NCI-H187 treated with DMSO at 0.1 percent for 48 hours (cell line): ENCODE measurements around the gene CD28.
"Not testable (repeated sequence)": the region's sequence is repeated elsewhere in the genome, so short reads cannot be mapped to it uniquely, and the experiment has no call there.

Experiments used
- DNase-seq: peaks from one replicate; lab custom pipeline; 2025; lab: John Stamatoyannopoulos, UW

CD28 gene

DNA sequence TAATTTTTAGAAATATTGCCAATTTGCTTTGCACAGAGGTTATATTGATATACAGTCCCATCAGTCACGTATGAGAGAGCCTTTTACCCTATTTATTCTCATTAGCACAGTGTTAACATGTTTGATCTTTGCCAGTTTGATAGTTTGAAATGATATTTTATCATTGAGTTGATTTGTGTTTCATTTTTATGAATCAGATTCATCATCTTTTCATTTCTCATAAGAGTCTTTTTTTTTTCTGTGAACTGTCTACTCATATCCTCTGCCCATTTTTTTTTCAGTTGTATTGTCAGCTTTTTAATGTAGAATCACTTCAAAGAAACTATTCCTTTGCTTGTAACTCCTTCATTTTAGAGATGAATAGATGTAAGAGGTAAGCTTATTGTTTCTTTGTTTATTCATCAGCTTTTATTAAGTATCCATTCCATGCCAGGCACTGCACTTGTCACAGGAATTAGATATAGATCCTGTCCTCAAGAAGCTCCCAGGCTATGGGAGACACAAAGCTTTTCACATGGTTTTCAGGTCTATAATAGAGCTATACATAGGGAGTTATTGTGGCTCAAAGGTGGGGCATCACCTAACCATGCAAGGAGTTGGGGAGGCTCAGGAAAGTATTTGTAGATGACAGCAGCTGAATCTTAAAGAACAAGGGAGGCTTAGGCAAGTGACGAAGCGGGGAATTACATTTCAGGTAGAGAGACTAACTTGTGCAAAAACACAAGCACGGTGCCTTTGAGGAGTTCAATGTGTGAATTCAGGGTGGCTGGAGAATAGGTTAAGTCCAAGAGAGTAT lies 42.1 kb downstream of the CD28 start:
- DNase-seq: no peak

DNA sequence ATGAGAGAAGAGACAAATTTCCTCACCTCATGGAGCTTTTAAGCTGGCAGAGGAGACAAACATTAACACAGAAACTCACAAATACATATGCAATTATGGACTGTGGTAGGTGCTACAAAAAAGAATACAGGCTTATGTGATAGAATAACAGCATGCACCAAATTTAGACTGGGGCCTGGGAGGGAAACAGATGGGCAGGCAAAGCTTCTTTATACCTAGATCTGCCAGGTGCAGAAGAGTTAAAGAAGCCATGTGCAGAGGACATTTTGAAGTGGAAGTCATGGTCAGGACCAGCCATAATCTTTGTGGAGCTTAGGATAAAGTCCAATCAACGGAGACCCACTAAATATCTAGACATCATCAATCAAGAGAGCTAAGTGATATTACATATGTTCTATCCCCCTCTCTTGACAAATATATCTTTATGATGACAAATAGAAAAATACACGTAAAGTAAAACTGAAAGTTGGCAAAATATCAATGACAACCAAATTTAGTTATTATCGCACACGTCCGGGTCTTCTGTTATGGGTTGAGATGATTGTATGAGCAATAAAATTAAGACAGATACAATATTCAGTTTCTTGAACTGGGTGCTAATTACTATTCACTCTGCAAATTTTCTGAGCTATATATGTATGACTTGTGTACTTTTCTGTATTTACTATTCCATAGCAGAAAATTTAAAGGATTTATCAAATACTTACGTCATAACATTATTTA lies 44.1 kb downstream of the CD28 start:
- DNase-seq: no peak

- no peak for DNase-seq
Measured at GRCh38 chr2:203751685-203752271, 45.3 kb downstream of the CD28 start.

DNA sequence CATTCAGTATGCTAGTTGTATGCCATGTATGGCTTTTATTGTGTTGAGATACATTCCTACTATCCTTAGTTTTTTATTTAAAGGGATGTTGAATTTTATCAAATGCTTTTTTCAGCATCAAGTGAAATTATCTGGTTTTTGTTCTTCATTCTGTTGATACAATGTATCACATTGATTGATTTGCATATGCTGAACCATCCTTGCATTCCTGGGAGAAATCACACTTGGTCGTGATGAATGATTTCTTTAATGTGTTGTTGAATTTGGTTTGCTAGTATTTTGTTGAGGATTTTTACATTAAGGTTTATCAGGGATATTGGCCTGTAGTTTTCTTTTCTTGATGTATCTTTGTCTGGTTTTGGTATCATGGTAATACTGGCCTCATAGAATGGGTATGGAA lies 49.7 kb downstream of the CD28 start:
- DNase-seq: no peak

GRCh38 chr2:203758841-203759689 lies 52.6 kb downstream of the CD28 start:
- no peak for DNase-seq

- no peak for DNase-seq
Measured at GRCh38 chr2:203759690-203760365, 53.4 kb downstream of the CD28 start.

- no peak for DNase-seq
Measured at GRCh38 chr2:203761121-203761520, 54.7 kb downstream of the CD28 start.

- no peak for DNase-seq
Measured at GRCh38 chr2:203763241-203763937, 57.0 kb downstream of the CD28 start.

DNA sequence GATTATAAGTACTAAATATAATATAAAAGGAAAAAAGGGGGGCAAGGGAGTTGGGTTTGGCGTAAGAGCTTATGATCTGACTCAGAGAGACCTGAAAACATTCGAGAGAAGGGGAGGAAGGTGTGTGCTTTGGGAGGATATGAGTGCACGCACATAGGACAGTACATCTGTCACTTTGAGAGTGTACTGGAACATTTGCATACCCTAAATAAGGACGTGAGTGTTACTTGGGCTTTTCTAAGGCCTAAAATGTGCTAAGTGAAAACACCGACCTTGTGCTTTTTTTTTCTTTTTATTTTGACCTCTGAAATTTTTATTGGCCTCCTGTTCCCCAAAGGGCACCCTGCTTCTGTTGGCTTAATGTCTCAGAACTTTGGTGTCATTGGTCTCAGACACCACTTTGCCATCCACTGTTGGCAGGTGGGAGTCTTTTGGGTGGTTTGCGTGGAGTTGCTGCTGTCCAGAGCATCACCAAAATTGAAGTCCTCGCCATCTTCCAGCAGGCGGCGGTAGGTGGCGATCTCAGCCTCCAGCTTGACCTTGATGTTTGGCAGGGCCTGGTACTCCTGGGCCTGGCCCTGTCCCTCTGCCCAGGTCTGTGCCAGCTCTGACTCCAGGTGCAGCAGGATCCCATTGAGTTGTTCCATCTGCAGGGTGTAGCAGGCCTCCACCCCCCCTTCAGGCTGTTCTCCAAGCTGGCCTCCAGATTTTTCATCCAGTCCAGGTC lies 57.7 kb downstream of the CD28 start:
- no peak for DNase-seq

DNA sequence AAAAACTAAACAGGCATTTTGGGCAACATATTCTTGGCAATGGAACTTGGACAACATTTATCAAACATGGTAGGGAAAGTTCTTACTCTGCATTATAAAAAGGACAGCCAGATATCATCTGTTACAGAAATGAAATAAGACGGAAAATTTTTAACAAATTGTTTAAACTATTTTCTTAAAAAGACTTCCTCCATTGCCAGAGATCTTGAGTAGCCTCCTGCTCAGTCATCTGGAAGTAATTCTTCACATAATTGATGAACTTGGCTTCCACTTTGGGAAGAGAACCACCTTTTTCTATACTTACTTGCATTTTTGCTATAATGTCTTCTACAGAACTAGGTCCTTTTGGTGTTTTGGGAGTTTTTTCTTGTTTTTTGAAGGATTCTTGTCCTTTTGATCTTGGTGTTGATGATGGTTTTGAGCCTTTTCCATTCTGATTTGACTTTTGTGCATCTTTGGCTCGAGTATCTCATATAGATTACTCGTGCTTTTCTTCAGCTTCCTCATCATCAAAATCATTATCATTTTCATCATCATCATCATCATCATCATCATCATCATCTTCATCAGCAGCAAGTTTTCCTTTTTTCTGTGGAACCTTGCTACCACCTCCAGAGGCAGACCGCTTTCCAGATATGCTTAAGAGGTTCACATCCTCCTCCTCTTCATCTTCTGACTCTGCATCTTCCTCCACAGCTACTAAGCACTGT lies 66.2 kb downstream of the CD28 start:
- no peak for DNase-seq

DNA sequence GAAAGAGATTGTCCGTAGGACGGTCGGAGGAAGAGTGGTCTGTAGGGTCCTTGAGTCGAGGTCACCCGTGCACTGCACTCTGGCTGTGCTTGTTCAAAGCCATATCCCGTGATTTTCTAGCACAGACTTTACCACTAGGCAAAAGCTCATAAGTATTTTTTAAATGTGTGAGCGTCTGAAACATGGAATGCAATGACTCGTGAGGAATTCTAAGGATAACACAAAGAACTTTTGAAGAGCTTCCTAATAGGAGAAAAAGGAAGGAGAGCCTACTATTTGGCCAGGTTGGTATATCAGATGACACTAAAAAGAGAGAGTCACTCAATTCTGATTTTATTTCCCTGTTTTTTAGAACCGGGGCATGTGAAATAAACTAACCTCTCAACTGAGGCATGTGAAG lies 68.3 kb downstream of the CD28 start:
- no peak for DNase-seq

DNA sequence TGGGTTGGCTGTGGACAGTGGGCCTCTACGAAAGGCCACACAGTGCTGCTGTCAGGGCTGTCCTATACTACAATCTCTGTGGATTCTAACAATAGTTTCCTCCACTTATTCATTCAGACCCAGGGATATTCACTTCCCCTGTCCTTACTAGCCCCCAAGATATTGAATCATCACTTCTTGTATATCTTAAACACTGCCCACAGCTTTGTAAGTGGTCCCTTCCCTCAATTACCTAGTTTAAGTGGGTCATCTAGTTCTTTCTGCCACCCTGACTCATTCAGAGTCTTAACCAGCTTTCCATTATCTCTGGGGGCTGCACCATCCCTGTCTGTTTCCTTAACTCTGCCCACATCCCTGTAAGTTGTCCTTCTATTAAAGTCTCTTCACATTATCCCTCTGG lies 69.2 kb downstream of the CD28 start:
- no peak for DNase-seq

- DNase-seq: no peak
Measured at GRCh38 chr2:203777030-203777429, 70.6 kb downstream of the CD28 start.

- DNase-seq: not testable (repeated sequence)
Measured at GRCh38 chr2:203779477-203780073, 73.1 kb downstream of the CD28 start.

DNA sequence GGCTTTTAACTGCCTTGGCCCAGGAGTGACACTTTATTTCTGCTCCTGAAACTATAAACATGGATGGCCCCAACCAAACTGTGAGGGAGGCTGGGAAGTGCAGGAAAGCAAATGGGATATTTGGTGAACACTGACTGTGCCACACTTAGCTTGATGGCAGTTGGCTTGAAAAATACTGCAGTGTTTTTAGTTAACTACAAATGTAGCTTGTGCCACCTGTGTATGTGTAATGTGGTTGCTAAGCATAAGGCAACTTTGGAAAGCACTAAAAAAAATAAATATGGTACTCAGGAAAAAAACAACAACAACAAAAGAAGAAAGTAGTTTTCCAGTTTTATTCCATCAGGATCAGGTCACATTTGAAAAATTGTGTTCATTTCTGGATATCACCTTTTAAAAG lies 73.8 kb downstream of the CD28 start:
- no peak for DNase-seq

GRCh38 chr2:203781151-203781550 lies 74.7 kb downstream of the CD28 start:
- DNase-seq: no peak

GRCh38 chr2:203782262-203782976 lies 76.0 kb downstream of the CD28 start:
- no peak for DNase-seq

DNA sequence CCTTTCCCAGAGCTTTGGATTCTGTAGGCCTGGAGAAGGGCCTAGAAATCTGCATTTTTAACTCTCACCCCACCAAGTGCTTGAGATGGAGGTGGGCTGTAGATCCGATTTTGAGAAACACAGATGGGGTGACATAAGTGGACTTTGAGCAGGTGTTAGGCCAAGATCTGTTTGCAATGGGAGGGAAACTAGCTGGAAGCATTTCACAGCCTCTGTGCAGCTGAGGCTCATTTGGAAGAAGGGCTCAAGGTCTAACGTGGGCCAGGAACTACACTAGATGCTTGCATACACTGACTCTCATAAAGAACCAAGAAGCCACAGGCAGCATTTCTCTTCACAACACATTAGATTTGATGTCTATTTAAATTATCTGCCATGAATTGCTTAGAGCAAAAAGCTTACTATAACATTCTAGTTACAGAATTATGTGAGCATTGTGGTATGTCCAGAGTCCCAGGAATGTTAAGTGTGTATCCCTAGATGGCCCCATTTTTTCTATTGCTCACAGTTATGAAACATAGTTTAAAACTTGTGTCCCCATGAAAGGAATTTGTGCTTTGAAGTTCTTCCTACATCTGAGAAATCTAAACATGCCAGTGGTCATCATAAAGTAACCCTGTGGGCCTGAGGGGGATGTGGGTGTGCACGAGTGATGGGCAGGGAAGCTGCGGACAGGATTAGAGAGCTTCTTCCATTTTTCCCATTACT lies 77.2 kb downstream of the CD28 start:
- no peak for DNase-seq
